Stimulated activated CD8-positive, alpha-beta memory T cell treated with anti-CD3 and anti-CD28 coated beads, Interleukin-15, amount 100 ng/mL, for 48 hours (primary cell): ENCODE measurements around the gene UROS.

Experiments used
- DNase-seq, 2 donors: peaks; one replicate each; pipeline ENCODE4 v3.0.0-alpha.2; 2020; ENCODE audit warnings: low read depth in 2 of 2

Gene UROS

GRCh38 chr10:125788156-125789034, 34.7 kb downstream of the UROS start:
- no peak for DNase-seq

DNA sequence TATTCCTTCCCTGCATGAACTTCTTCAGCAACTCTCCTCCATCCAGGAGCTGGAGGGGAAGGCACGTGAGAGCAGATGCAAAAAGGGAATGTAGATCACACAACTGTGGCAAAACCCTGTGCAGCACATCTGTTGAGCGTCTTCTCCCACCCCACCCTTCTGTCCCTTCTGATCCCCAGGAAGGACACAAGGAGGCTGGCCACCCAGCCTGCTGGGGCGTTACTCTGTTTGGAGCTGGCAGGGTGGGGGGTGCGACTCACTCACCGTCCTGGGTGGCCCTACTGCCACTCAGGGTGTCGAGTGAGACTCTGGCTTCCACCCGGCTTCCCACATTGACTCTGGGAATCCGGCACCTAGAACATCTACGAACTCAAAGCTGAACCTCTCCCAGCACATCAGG, 37.3 kb downstream of the UROS start:
- no peak for DNase-seq

- no peak for DNase-seq
Observed at GRCh38 chr10:125783957-125784356, 39.1 kb downstream of the UROS start.

- no peak for DNase-seq
Observed at GRCh38 chr10:125783408-125783807, 39.6 kb downstream of the UROS start.

DNA sequence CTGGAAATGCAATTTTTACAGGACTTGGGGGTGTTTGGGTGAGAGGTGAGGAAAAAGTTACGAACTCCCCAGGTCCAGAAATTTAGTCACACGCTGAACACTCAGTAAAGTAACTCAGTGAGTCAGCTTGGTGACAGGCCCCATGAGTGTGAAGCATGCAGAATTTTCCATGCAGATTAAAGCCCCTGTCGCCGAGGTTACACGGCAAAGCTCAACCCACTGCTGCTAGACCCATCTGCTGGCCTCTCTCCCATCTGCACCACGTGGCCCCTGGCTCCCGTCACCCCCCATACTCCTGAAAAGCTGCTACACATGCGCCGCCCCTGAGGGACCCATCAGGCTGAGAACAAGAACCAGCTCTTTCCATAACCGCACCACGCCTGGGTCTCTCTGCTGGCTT, 40.4 kb downstream of the UROS start:
- DNase-seq, result no peak

DNA sequence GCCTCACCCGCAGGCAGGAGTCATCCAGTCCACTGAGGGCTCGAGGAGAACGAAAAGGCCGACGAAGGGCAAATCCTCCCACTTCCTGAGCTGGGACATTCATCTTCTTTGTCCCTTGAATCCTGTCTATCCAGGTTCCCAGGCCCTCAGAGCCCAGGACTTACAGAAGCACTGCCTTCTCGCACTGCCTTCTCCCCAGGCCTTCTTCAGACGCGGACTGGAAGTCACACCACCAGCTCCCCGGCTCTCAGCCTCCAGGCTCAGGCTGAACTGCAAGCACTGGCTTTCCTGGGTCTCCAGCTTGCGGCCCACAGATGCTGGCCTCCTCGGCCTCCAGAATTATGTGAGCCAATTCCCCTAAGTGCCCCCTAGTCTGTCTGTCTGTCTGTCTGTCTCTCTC, 41.0 kb downstream of the UROS start:
- no peak for DNase-seq

GRCh38 chr10:125781374-125781773, 41.7 kb downstream of the UROS start:
- DNase-seq, result no peak

- DNase-seq, result no peak
Observed at GRCh38 chr10:125779403-125780327, 43.4 kb downstream of the UROS start.

GRCh38 chr10:125778556-125778955, 44.5 kb downstream of the UROS start:
- no peak for DNase-seq

- DNase-seq, result no peak
Observed at GRCh38 chr10:125777806-125778205, 45.3 kb downstream of the UROS start.

DNA sequence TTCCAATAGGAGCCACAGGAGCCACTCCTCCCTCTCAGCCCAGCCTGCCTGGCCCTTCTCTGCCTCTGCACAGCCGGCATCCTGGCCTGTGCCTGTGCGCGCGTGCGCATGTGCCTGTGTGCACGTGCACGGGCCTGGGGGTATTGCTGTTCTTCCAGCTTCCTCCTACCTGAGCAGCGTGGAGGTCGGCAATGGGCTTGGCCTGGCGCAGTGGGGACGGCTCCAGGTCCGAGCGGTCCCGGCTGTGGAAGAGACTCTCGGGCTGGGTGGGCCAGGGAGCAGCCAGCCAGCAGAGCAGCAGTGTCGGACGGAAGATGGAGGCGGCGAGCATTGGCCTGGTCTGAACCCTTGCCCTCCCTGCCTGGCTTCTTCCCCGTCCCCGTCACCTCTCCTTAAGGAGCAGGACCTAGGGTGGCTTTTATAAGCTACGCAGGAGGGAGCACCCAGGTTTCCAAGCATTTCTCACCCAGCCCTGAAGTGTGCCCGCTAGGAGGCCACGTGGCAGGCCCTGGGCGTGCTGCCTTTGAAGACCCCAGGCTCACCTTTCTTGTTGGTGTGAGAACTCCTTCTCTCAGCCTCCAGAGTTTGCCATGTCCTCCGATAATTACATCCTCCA, 47.5 kb downstream of the UROS start, which contains the start of gene MMP21:
Gene MMP21 (minus strand): TSS at position 331 of the 616 bp plus-strand sequence. CDS start 0 bp downstream, at position 331.
- no peak for DNase-seq

GRCh38 chr10:125774581-125775191, 48.4 kb downstream of the UROS start:
- no peak for DNase-seq

DNA sequence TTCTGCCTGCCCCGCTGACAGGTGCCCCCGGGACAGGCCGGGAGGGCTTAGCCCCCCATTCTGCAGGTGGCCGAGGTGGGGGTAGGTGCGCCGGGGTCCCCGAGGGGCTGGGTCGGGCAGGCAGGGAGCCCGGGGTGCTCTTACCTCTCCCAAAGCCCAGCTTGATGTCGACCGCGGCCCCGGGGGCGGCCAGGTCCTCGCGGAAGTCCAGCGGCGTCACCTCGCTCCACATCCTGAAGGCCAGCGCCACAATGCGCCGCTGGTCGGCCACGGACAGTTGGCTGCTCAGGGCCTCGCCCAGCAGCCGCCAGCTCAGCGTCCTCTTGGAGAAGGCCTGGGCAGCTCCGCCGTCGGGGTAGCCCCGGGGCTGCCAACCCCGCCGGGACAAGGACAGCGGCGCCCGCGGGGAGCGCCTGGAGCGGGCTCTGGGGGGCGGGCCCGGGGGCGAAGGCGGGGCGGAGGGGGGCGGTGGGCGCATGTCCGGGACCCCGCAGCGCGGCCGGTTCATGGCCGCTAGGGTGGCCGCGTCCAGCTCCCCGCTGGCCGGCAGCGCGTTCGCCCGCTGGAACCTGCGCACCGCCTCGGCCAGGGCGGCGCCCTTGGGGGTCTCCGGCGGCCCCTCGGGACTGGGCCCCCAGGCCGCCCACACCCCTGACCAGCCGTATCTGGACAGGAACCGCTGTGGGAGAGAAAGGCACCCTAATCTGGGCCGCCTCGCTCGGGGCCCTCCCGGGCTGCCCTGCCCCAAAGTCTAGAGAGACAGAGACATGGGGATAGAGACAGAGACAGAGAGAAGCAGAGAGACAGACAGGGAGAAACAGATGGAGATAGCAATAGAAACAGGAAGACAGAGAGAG, 49.1 kb downstream of the UROS start:
- DNase-seq, result no peak

DNA sequence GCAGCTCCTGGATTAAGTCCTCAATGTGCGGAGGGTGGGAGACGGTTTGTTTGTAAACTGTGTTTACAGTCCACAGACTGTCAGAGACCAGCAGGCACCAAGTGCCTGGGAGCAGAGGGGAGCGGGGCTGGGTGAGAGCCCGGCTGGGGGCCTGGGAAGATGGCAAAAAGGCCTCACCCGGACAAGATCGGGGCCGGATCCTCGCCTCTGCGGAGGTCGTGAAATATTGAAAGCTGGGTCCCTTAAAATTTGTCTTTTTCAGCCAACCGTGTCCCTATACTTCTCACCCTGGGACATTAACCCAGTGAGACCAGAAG, 50.2 kb downstream of the UROS start:
- no peak for DNase-seq

DNA sequence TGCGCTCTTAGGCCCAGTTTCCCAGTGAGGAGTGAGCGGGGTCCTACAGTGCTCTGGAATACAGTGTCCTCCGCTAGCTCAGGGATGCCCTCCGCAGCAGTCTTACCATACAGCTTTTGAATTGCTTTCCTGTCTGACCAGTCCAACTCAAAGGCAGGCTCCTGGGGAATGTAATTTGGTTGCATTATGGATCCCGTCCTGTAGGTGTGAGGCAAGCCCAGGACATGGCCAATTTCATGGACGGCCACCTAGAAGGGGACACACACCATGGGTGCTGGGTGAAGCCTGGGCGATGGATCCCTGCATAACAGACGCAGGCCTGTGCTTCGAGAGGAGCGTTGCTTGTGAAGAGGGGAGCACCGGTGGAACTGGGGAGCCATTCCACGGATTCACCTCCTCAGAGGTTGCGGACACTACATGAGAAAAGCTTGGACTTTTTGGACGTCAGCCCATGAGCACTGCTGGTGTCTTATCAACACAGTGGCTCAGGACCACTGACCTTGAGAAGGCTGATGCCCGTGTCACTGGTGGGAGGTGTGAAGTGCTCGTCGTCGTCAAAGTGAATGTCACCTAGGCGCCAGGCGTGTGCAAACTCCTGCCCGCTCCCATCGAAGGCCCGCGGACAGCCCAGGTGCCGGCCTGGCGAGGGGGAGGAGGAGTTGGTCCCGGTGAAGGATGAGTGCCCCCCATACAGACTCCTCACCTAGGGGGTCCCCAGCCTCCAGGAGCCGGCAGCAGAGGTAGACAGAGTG, 50.8 kb downstream of the UROS start:
- no peak for DNase-seq

DNA sequence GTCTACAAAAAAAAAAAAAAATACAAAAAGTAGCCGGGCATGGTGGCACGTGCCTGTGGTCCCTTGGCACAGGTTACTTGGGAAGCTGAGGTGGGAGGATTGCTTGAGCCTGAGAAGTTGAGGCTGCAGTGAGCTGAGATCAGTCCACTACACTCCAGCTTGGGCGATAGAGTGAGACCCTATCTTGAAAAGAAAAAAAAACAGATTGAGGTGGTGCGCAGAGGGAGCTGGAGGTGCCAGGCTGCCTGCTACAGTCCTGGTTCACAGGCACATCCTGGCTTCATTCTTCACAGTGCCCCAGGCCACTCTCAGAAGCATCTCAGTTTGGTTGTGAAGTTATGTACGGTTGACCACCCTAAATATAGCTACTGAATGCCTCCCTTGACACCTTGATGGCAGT, 52.2 kb downstream of the UROS start:
- DNase-seq, result no peak

DNA sequence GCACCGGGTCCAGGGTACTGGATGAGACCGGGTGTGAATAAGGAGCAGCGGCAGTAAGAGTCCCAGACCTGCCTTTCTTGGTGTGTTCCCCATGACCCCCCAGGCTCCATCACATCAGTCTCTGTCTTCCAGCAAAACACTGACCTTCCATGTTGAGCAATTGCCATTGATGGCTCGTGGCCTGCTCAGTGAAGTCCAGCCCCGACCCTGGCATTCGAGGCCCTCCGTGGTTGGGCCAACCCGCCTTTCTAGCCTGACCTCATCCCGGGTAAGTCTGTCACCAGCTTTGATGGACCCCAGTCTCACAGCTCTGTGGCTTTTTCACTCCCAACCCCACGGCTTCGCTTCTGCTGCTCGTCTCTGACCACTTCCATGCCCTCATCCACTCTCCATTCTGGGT, 53.9 kb downstream of the UROS start:
- DNase-seq, result no peak

DNA sequence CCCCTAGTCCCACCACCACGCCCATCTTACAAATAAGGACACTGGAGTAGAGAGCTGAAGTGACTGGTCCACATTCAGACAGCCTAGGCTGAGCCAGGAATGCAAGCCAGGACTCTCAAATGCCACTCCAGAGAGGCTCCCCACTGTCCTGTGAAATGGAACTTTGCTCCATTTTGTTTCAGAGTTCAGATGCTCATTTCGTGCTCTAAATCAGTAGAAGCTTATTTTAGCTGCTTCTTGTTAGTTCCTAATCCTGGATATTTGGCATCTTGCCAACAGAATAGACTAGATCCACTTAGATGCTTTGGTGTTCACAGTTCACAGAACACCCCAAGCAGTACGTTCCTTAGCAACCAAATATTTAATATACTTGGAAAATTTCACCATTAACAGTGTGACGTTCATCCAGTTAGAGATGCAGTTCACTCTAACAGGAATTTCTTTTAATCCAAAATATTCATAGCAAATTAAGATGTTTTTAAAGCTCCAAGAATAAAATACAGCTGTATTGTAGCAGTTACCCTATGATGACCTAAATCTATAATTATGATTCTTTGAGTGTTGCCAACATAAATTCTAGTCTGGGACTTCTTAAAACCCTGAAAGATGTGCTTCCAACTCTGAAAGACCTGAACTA, 54.7 kb downstream of the UROS start:
- DNase-seq, result no peak

- DNase-seq, result no peak
Observed at GRCh38 chr10:125766511-125766910, 56.5 kb downstream of the UROS start.

GRCh38 chr10:125765835-125766234, 57.2 kb downstream of the UROS start:
- DNase-seq, result no peak
